SIG-M5 (cell line): ENCODE data around the gene DQX1.
"Not testable (repeated sequence)": the region's sequence is repeated elsewhere in the genome, so short reads cannot be mapped to it uniquely, and the experiment has no call there.

Experiments
- DNase-seq: peaks from one replicate; lab custom pipeline; 2025; lab: John Stamatoyannopoulos, UW

Gene DQX1, protein sequence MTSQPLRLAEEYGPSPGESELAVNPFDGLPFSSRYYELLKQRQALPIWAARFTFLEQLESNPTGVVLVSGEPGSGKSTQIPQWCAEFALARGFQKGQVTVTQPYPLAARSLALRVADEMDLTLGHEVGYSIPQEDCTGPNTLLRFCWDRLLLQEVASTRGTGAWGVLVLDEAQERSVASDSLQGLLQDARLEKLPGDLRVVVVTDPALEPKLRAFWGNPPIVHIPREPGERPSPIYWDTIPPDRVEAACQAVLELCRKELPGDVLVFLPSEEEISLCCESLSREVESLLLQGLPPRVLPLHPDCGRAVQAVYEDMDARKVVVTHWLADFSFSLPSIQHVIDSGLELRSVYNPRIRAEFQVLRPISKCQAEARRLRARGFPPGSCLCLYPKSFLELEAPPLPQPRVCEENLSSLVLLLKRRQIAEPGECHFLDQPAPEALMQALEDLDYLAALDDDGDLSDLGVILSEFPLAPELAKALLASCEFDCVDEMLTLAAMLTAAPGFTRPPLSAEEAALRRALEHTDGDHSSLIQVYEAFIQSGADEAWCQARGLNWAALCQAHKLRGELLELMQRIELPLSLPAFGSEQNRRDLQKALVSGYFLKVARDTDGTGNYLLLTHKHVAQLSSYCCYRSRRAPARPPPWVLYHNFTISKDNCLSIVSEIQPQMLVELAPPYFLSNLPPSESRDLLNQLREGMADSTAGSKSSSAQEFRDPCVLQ

DNA sequence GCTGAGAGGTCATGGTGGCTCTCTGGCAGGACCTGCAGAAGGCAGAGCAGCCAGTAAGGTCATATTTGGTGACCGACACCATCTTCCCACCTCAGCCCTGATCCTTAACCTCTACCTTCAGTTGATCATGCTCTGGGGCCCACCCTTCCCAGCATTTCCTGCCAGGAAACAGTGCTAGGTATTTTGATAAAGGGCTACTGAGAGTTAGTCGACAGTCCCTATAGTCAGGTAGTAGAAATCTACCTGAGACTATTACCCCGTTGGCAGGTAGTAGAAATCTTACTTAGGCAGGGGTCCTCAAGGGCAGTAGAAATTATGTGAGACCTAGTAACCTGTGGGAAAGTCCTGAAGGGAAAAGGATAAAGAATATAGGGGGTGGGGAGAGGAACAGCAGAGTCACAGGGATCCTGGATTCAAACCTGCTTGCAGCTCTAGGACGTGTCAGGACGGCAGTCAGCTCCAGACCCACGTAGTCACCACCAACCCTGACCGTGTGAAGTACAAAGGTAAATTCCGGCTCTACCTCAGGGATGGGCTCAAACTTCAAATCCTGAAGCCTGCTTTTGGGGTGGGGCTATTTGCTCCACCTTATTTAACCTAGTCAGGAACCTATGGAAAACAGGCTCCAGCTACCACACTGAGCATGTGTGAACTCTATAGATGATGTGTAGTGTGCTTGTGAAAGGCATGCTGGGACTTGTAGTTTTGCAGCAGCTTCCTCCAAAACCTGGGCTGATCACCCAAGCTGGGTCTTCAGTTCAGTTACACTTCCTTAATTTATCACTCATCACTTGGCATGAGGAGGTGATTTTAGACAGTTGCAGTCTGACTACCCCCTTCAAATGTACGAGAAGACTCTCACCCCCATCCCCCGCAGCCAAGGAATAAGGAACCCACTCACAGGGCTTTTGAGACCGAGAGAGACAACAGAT is at the start of gene DQX1:
Gene DQX1, minus strand, starts transcription at position 515 of the 932 bp plus-strand sequence. Its CDS starts 502 bp downstream, at position 13.
- peak; percentile 78 for DNase-seq

DNA sequence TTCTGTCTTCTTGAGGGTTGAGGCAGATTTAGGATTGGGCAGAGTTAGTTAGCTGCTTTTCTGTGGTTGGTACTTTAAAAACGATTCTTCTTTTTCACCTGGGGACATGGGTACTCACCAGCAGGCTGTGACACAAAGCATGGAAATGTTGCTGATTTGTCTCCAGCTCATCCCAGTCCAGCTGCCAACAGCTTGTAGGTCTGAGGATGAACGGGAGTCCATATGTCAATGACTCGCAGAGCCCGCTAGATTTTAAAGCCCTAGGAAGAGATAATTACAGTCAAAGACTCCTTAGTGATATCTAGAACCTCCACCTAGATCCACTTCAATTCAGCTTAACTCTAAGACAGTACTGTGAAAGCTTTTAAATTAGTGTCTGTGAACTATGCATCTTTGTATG is 49.3 kb upstream of the DQX1 start:
- DNase-seq = no peak

DNA sequence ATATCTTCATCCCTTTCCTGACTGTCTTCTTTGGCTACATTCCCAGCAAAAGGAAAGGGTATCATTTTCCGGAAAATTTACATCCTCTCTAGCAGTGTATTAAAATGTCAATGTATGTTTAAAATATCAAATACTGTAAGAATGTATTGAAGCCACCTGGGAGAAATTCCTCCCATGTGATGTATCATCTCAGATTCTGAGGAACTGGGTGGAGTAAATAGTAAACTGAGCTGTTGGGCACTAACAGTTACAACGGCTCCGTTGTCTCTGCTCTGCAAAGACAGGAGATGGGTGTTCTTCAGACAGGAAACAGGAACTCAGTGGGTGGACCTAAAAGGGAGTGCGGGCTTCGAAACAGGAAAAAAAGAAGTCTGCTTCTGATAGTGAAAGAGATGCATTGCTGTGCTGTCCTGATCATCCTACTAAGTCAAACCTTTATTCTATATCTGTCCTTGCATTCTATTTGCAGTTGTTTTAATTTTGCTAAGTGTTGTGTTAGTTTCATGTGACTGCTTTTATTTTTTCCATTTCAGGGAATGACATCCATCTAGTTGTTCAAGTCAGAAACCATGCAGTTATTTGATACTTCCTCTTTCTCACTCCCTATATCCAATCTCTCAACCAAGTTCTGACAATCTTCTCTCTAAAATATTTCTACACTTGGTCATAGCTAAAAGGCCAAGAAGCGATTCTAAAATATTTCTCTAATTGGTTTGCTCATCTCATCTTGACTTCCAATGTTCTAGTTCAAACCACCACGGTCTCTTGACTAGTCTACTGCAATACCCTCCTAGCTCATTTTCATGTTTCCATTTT is 47.9 kb upstream of the DQX1 start:
- peak; percentile 70 for DNase-seq

DNA sequence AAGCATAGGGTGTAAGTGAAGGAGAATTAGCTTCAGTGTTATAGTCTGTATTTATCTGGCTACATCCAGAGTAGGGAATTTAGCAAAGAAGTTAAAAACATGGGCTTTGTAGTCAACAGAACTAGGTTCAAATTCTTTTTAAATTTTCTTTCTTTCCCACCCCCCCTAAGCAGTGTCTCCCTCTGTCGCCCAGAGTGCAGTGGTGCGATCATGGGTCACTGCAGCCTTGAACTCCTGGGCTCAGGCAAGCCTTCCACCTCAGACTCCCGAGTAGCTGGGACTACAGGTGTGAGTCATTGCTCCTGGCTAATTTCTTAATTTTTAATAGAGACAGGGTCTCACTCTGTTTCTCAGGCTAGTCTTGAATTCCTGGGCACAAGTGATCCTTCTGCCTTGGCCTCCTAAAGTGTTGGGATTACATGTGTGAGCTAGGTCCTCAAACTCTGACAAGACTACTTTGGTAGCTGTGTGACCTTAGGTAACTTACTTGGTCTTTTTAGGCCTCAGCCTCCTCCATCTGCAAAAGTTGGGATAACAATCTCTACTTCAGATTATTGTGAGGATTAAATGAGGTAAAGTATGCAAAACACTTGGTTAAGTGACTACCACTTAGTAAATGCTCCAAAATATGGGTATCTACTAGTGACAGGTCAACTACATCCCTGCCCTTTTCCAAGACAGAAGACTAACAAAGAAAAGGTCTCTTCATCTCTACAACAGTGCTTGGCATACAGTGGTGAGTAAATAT is 46.3 kb upstream of the DQX1 start:
- DNase-seq = no peak

DNA sequence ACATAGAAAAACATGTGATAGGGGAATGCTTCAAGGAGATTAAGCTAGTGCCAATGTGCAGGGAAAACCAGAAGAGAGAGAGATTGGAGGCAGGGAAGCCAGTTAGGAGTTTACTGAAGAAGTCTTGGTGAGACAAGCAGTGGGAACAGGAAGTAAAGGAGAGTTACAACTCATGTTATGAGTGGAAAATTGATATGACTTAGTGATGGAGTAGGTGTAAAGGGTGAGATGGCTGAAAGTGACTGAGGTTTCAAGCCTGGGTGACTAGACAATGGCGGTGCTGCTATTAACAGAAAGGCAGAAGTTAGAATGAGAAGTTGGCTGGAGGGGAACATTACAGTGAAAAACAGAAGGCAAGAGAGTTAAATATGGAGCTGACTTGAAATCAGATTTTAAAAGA is 45.0 kb upstream of the DQX1 start:
- DNase-seq = no peak

GRCh38 chr2:74569686-74570085 is 43.7 kb upstream of the DQX1 start:
- no peak for DNase-seq

GRCh38 chr2:74567881-74568280 is 41.9 kb upstream of the DQX1 start:
- DNase-seq = no peak

DNA sequence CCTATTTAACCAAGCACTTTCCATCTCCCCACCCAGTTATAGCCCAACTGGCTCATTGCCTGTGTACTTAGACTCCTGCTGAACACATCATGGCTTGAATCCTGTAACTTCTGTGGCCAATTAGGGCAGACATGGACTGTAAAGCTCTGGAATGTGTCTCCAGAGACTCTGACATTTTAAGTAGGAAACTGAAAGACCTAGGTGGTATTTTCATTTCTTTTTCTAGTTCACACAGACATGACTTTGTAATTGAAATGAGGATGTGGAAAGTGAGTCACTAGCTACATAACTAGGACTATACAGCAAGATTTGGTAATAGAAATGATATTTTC is 40.7 kb upstream of the DQX1 start:
- DNase-seq = no peak

GRCh38 chr2:74566076-74566753 is 40.2 kb upstream of the DQX1 start:
- DNase-seq = no peak

- DNase-seq = no peak
These were observed 38.2 kb upstream of the DQX1 start for GRCh38 chr2:74564222-74564621.

GRCh38 chr2:74562126-74562775 is 36.2 kb upstream of the DQX1 start:
- no peak for DNase-seq

GRCh38 chr2:74561022-74561421 is 35.0 kb upstream of the DQX1 start:
- not testable (repeated sequence) for DNase-seq

DNA sequence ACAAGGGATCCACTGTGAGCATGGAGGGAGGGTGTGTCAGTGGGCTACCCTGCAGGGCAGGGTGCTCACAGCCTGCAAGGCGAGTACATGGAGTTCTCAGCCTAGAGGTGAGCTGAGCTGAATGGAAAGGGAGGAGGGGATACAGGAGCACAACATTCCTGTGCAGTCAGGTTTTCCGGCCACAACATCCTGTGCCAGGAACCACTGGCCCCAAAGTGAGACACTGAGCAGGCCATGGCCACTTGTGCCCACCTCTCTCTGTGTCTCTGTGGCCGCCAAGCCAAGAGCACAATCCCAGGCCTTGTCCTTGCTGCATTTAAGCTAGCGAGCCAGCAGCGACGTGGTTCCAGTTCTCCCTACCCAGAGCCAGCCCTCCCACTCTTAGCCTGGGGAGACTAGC is 34.6 kb upstream of the DQX1 start:
- no peak for DNase-seq

DNA sequence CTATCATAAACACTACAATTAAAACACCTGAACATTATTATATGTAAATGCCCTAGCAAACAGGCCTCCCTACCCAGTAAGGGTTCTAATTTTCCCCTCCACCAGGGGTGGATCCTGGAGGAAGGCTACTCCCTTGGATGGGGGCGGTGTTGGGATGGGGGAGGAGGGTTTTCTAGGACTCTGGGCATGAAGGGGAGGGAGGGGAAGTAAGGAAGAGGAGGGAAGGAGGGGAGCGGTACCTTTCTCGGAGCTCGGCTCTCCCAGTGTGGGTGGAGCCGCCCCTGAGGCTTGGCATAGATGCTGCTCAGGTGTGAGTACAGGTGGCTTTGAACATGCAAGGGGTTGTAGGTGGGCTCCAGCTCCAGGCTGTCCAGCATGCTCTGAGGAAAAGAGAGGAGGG is 33.9 kb upstream of the DQX1 start:
- DNase-seq = no peak

GRCh38 chr2:74558284-74559230 is 32.5 kb upstream of the DQX1 start:
- DNase-seq = no peak

DNA sequence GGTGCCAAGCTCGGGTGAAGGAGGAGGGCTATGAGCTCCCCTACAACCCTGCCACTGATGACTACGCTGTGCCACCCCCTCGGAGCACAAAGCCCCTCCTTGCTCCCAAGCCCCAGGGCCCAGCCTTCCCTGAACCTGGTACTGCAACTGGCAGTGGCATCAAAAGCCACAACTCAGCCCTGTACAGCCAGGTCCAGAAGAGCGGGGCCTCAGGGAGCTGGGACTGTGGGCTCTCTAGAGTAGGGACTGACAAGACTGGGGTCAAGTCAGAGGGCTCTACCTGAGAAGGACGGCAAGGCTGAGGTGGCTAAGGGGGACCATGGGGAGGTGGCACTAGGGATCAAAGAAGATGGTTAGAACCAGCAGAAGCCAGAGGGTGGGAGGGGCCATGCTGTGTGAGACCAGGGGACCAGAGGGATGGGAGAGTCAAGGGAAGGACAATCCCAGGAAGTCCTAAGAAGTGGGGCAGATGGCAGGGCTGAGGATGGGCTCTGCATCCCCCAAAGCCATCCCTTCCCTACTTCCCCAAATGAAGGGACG is 30.9 kb upstream of the DQX1 start:
- no peak for DNase-seq

GRCh38 chr2:74556159-74556558 is 30.1 kb upstream of the DQX1 start:
- no peak for DNase-seq

- DNase-seq = no peak
These were observed 29.6 kb upstream of the DQX1 start for GRCh38 chr2:74555610-74556103.
